ENCODE measurements around the gene CISD3. TPM values are rescaled to one million over a fixed set of nuclear protein-coding genes. Genes with fewer than 3 reads are reported as not detected.
A peak's percentile ranks its signal among the peaks of the same experiment; 100 is the strongest.

The CISD3 gene
- total and polyA plus RNA-seq, 10 of the 15 experiments (the other 5 are each of a cell fraction or from before 2014, with no cell fraction given) = 2.6 to 38.1 (median 8.1) TPM

GRCh38 chr17:38752308-38753070, 22.3 kb downstream of the CISD3 start, which contains the start of gene PSMB3 (continued):
- TF ChIP-seq BHLHE40 (IDR thresholded peaks at IDR 0.05; ENCODE audit: borderline replicate concordance in 1 of 2, low read depth in 2 of 2, low read length in 1 of 2) = peak; percentile 85 to 90; a peak in 3 of 4 replicates
- TF ChIP-seq IRF3 (IDR thresholded peaks at IDR 0.05) = peak; percentile 91
- no peak for TF ChIP-seq FOXM1 (IDR thresholded peaks at IDR 0.05; ENCODE audit: low read depth, low read length)
- peak; percentile 67; the same call in 1 of the 2 replicates for TF ChIP-seq TAF1 (IDR thresholded peaks at IDR 0.05; ENCODE audit: borderline replicate concordance, low read depth, low read length)

GRCh38 chr17:38753071-38753506, 22.9 kb downstream of the CISD3 start:
- ChIA-PET RAD21 (ENCODE audit: unreplicated experiment) (interaction anchor here (1.8 kb wide), 1 partner anchor 78 kb away, joined by 6 read pairs; the partner anchor contains the start of gene EPOP), CTCF (interaction anchor here (0.6 to 1.2 kb wide), 2 partner anchors 12 to 112 kb away, joined by 3 to 4 read pairs; no protein-coding TSS in a partner anchor), POLR2A (interaction anchor here (0.6 to 1.4 kb wide), 2 partner anchors 10 to 13 kb away, joined by 3 read pairs; no protein-coding TSS in a partner anchor), SMC1A (ENCODE audit: uncharacterized antibody, unreplicated experiment) (interaction anchor here (1.2 to 1.9 kb wide), 4 partner anchors 18 to 400 kb away, joined by 3 to 6 read pairs (median 5); no protein-coding TSS in a partner anchor)
- no peak for ATAC-seq
- Histone ChIP-seq H3K4me1 (ENCODE audit: control insufficient read depth, insufficient read depth, low read length) (peaks cover 15% of the 10 kb centered on the region; the same call in 1 of the 2 replicates), H3K27ac (ENCODE audit: control insufficient read depth, insufficient read depth) (peak overlapping the region; percentile 86), H3K9ac (ENCODE audit: control insufficient read depth, insufficient read depth, low read length) (peak overlapping the region; percentile 86), H2AFZ (ENCODE audit: control insufficient read depth, low read depth, low read length) (peak overlapping the region; percentile 86), H3K9me3 (replicated peaks; ENCODE audit: control insufficient read depth, insufficient read depth, low read length) (no peaks in the 10 kb centered on the region), H4K20me1 (ENCODE audit: control insufficient read depth, insufficient read depth) (no peaks in the 10 kb centered on the region), H3K36me3 (ENCODE audit: control insufficient read depth in 2 of 2, insufficient read depth in 2 of 2, low read length in 1 of 2) (peaks cover 0 to 12% of the 10 kb centered on the region in 2 experiments; a peak in 3 of 4 replicates), H3K4me2 (ENCODE audit: control insufficient read depth, insufficient read depth) (peak overlapping the region; percentile 48), H3K4me3 (peak overlapping the region; percentile 87), H3K79me2 (ENCODE audit: control insufficient read depth, insufficient read depth, low read length) (peaks cover 24% of the 10 kb centered on the region), H3K27me3 (replicated peaks in 1 of 2; ENCODE audit: control insufficient read depth in 2 of 2, insufficient read depth in 2 of 2, low read length in 1 of 2) (no peaks in the 10 kb centered on the region; a peak in 1 of 4 replicates)
- intact Hi-C loops (cut with micrococcal nuclease; ENCODE audit: unreplicated experiment) (loop anchor here (2.0 kb wide), 2 partner anchors 46 to 116 kb away; partner anchors contain the start of gene PIP4K2B), in situ Hi-C loops (cut with MboI) (loop anchor here (10.0 kb wide), 1 partner anchor 402 kb away; the partner anchor contains the start of gene PLXDC1)
- TF ChIP-seq GATAD2B (conservative IDR thresholded peaks at IDR 0.05; ENCODE audit: low read depth) (0 out of 2 replicates have a peak, but pooled peaks have one; percentile 20), PKNOX1 (IDR thresholded peaks at IDR 0.05) (peak; percentile 10; the same call in 1 of the 2 replicates), NR2F1 (conservative IDR thresholded peaks at IDR 0.05) (0 out of 2 replicates have a peak, but pooled peaks have one; percentile 18), KAT2A (conservative IDR thresholded peaks at IDR 0.05; ENCODE audit: control insufficient read depth, low read depth, low read length) (no peak)
- 4% methylated on average over 22 of the region's 22 CpGs for WGBS (ENCODE audit: insufficient coverage, insufficient replicate concordance, low lambda C conversion rate, missing lambda C conversion rate)
- FAIRE-seq = no peak
- no peak for DNase-seq (ENCODE audit: low read depth, low spot score)
- BruUV-seq (replicated peaks) = TSS peak; percentile 90

Measured in GM12878 (cell line).